Bronchial epithelial cell (primary cell): Measurements from ENCODE around the gene FBXO7. TPM values are rescaled to one million over a fixed set of nuclear protein-coding genes. Genes with fewer than 3 reads are reported as not detected.

Experiments
- DNase-seq: peaks from one replicate; pipeline ENCODE4 v3.0.0-alpha.2; 2010; ENCODE audit warnings: low read depth
- FAIRE-seq: peaks from 2 replicates; lab custom pipeline; 2011; peaks lifted over from hg19 to GRCh38; lab: Jason Lieb, UNC
- H3K27me3 ChIP-seq: 2 replicates; pipeline ENCODE4 v1.5.1; 2011; ENCODE audit warnings: low read length; ENCODE audit not compliant: control insufficient read depth, insufficient read depth
- H3K36me3 ChIP-seq: 2 replicates; pipeline ENCODE4 v1.5.1; 2011; ENCODE audit warnings: low read length; ENCODE audit not compliant: control insufficient read depth, insufficient read depth
- H3K4me3 ChIP-seq: 2 replicates; pipeline ENCODE4 v1.5.1; 2011; ENCODE audit warnings: mild to moderate bottlenecking, low read depth, low read length, control low read depth
- CTCF ChIP-seq: IDR thresholded peaks from 2 replicates; pipeline ENCODE4 v1.5.1; 2011; ENCODE audit warnings: mild to moderate bottlenecking, moderate library complexity, low read length, control low read depth, inconsistent platforms; ENCODE audit not compliant: insufficient read depth, severe bottlenecking
- total RNA-seq: library from RNA; depleted of rRNA; stranded (reverse); fragments of >200 nt; gene quantifications from 2 replicates; pipeline ENCODE4 v1.2.1, GENCODE V29; 2014

Gene FBXO7
- total RNA-seq, 1 donor from 2014 or later, result 49.5 TPM

- FAIRE-seq, result no peak
- DNase-seq, result no peak
- H3K27me3 ChIP-seq, result no peaks in the 10 kb centered on the region
- no peak overlapping the region for H3K4me3 ChIP-seq
- TF ChIP-seq CTCF, result no peak
- no peaks in the 10 kb centered on the region for H3K36me3 ChIP-seq
Observed at GRCh38 chr22:32518381-32518780, 43.8 kb downstream of the FBXO7 start.

- Histone ChIP-seq H3K36me3 (no peaks in the 10 kb centered on the region), H3K4me3 (no peak overlapping the region), H3K27me3 (no peaks in the 10 kb centered on the region)
- no peak for FAIRE-seq
- peak; percentile 23 for TF ChIP-seq CTCF
- DNase-seq, result no peak
Observed at GRCh38 chr22:32518848-32519247, 44.2 kb downstream of the FBXO7 start.

- Histone ChIP-seq H3K4me3 (no peak overlapping the region), H3K36me3 (no peaks in the 10 kb centered on the region), H3K27me3 (no peaks in the 10 kb centered on the region)
- no peak for DNase-seq
- TF ChIP-seq CTCF, result no peak
- no peak for FAIRE-seq
Observed at GRCh38 chr22:32520612-32521011, 46.0 kb downstream of the FBXO7 start.

GRCh38 chr22:32522237-32522636 is 47.6 kb downstream of the FBXO7 start:
- no peaks in the 10 kb centered on the region for H3K27me3 ChIP-seq
- TF ChIP-seq CTCF, result no peak
- no peaks in the 10 kb centered on the region for H3K36me3 ChIP-seq
- FAIRE-seq (no peak), DNase-seq (no peak)
- H3K4me3 ChIP-seq, result no peak overlapping the region

- H3K4me3 ChIP-seq, result no peak overlapping the region
- no peaks in the 10 kb centered on the region for H3K27me3 ChIP-seq
- TF ChIP-seq CTCF, result no peak
- FAIRE-seq (no peak), DNase-seq (no peak)
- H3K36me3 ChIP-seq, result no peaks in the 10 kb centered on the region
Observed at GRCh38 chr22:32527756-32528155, 53.1 kb downstream of the FBXO7 start.

GRCh38 chr22:32528316-32528715 is 53.7 kb downstream of the FBXO7 start:
- FAIRE-seq (no peak), DNase-seq (no peak)
- no peak for TF ChIP-seq CTCF
- Histone ChIP-seq H3K27me3 (no peaks in the 10 kb centered on the region), H3K4me3 (no peak overlapping the region), H3K36me3 (no peaks in the 10 kb centered on the region)
